SIG-M5 (cell line): ENCODE data around the gene UBXN2A.
"Not testable (repeated sequence)": the region's sequence is repeated elsewhere in the genome, so short reads cannot be mapped to it uniquely, and the experiment has no call there.

ENCODE experiments used
- DNase-seq: peaks from one replicate; lab custom pipeline; 2025; lab: John Stamatoyannopoulos, UW

The UBXN2A gene

DNA sequence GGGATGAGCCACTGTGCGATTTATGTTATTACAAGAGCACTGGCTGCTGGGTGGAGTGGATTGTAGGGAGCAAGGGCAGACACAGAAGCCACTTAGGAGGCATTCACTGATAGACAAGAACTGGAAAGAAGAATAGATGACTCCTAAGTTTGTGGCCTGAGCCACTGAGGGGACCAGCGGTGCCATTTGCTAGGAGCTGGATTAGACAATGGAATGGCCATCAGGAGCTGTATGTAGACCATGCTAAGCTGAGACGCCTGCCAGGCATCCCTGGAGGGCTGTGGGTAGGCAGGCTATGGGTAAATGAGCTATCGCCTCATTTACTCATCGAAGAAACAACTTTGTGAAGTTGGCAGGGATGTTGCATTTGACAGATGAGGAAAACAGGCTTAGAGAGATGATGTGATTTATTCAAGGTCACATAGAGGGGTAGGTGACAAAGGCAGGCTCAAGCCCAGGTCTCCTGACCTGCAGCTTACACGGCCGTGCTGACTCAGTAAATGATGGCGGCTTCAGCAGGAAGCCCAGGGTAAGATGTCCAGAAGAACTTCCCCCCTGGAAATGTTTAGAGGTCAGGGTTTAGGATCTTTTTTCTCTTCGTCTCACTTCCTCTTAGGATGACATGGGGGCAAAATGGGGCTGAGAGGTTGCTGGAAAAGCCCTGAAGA lies 72.4 kb downstream of the UBXN2A start:
- no peak for DNase-seq

DNA sequence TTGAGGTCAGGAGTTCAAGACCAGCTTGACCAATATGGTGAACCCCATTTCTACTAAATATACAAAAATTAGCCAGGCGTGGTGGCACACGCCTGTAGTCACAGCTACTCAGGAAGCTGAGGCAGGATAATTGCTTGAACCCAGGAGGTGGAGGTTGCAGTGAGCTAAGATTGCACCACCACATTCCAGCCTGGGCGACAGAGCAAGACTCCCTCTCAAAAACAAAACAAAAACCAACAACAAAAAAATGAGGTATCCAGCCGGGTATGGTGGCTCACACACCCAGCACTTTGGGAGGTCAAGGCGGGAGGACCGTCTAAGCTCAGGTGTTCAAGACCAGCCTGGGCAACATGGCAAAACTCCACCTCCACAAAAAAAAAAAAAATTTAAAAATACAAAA lies 74.6 kb downstream of the UBXN2A start:
- DNase-seq, result not testable (repeated sequence)

DNA sequence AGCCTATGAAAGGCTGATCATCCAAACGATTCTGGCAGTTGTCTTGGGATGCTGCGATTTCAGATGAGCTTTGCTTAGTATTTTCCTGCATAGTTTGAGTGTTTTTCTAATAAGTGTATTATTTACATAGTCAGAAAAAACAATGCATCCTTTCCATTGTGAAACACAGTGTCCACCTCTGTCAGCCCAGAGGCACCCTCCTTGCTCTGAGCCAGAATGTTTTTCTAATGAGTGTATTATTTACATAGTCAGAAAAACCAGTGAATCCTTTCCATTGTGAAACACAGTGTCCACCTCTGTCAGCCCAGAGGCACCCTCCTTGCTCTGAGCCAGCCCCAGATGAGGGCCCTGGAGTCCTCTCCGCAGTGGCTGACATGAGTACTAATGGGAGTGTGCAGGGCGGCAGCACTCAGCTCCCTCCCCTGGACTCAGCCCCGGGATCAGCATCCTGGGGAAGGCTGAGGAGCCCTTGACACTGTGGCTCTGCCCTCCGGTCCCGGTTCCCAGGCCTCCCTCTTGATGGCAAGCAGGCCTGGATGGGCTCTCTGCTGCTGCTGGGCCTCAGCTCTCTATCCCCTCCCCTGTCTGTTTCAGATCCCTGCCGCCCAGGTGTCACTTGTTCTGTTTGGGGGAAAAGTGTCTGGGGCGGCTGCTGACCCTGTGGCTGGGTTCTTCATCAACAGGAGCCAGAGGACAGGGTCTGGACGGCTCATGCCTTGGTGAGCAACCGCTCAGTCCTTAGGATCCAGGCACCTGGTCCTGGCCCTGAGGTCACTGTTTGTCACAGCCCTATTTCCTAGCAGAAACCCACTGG lies 75.5 kb downstream of the UBXN2A start:
- no peak for DNase-seq

DNA sequence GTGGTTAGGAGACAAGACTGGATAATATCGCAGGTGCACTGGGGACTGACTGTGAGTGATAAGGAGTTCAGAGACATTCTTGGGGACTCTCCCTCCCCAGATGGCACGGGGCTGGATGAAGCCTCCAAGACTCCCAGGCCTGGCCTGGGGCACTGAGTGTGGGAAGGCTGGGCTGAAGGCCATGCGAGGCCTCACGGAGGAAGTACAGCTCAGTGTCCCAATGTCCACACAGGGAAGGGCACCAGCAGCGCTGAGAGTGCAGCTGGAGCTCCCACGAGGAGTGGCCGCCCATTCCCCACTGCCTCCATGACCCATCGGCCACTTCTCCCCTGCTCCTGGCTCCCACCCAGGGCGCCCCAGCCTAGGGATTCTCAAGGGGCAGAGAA lies 76.1 kb downstream of the UBXN2A start:
- no peak for DNase-seq

DNA sequence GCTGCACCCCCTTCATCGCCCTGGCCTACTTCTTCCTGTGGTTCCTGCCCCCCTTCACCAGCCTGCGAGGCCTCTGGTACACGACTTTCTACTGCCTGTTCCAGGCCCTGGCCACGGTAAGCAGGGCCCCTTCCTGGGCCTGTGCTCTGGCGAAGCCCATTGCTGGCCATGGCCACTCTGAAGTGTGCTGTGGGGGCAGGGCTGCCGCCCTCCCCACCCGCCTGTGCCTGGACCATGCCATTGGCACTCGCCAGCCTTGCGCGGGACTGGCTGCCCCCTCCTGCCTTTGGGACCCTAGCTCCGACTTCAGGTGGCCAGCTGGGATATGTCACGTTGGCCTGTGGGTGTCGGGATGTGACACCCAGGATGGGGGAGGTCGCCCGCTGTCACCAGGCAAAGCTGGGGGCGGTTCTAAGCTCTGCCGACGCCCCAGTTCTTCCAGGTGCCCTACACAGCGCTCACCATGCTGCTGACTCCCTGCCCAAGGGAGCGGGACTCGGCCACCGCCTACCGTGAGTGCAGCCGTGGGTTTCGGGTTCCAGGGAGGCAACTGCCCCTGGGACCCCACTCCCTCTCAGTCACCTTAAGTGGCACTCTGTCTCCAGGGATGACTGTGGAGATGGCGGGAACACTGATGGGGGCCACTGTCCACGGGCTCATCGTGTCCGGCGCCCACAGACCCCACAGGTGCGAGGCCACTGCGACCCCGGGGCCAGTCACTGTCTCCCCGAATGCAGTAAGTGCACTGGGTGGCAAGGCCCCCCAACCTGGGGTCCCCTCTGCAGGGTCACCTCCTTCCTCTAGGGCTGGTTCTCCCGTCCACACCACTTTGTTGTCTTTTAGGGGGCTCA lies 76.8 kb downstream of the UBXN2A start:
- no peak for DNase-seq

DNA sequence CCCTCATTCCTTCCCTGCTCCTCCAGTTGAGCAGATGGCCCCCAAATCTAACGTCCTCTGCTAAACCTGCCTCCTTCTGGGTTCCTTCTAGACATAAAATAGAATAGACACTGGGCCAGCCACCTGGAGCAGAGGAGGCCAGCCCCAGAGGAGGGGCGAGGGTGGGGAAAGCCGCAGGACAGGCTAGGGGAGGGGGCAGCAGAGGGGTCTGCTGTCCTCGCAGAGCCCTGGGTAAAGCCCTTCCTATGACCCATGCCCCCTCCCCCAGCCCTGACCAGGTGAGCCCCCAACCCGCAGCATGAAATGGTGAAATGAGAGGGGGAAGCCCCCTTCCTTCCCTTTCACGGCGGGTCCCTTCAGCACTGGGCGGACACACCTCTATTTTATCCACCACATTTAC lies 77.4 kb downstream of the UBXN2A start:
- DNase-seq, result no peak

DNA sequence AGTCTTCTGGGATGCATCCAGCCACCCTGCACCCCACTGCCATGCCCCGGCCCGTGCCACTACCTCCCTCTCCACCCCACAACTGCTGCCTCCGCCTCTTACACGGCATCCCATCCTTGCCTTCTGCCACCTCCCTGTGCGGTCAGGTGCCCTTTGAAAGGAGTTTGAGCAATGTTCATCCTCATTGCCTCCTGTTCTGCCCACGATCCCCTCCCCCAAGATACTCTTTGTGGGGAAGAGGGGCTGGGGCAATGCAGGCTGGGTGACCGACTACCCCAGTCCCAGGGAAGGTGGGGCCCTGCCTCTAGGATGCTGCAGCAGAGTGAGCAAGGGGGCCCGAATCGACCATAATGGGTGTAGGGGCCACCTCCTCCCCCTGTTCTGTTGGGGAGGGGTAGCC lies 78.0 kb downstream of the UBXN2A start:
- DNase-seq, result no peak

DNA sequence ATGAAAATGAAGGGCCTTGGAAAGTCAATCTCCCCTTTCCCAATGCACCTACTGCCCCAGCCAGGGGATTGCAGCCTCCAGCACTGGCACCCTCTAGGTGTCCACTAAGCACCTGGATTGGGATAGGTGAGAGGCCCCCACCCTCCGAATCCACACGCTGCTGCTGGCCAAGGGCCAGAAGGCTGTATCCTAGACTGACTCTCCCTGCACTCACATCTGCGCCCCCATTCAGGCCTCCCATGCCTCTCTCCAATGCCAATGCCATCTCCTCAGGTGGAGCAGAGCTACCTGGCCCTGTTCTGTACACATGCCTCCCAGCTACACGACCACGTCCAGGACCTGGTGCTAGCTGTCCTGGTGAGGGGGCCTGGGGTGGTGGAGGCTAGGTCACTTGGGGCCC lies 79.5 kb downstream of the UBXN2A start:
- DNase-seq, result no peak

DNA sequence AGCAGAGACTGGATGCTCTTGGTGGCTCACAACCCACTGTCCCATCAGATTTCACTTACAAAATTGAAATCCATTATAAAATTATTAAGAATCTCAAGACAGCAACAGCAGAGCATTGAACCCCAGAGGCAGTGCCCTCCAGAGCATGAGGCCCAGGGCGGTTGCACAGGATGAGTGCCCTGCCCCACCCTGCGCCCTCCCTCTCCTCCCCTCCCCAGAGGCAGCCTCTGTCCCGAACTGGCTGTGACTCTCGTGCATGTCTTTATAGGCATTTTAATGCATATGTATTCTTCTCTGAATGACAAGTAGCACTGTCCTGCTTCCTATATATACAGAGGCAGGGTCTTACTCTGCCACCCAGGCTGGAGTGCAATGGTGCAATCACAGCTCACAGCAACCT lies 80.0 kb downstream of the UBXN2A start:
- no peak for DNase-seq

DNA sequence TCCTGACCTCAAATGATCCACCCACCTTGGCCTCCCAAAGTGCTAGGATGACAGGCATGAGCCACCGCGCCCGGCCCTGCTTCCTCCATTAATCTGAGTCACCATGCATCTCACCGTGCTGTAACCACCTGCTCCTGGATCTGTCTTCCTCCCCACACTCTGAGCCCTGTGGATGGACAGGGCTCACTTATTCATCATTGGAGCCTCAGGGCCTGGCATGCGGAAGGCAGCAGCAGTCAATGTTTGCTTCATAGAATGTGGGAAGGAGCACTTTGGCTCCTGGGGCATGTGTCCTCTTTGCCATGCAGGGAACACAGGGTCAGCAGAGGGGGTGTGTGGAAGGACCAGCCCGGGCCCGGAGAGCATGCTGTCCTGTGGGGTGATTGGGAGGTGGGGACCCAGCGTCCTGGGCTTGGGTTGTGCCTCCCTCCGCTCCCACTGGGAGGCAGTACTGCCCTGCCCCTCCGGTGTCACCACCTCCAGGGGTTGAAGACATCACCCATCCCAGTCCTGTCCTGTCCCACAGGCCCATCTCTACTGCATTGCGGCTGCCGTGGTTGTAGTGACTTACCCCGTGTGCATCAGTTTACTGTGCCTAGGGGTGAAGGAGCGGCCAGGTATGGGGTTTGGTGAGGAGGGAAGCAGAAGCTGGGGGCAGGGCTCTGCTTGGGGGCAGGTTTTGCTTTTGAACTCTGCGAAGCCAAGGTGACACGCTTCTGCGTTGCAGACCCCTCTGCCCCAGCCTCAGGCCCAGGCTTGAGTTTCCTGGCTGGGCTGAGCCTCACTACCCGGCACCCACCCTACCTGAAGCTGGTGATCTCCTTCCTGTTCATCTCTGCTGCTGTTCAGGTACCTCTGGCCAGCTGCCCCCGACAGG lies 81.1 kb downstream of the UBXN2A start:
- no peak for DNase-seq

DNA sequence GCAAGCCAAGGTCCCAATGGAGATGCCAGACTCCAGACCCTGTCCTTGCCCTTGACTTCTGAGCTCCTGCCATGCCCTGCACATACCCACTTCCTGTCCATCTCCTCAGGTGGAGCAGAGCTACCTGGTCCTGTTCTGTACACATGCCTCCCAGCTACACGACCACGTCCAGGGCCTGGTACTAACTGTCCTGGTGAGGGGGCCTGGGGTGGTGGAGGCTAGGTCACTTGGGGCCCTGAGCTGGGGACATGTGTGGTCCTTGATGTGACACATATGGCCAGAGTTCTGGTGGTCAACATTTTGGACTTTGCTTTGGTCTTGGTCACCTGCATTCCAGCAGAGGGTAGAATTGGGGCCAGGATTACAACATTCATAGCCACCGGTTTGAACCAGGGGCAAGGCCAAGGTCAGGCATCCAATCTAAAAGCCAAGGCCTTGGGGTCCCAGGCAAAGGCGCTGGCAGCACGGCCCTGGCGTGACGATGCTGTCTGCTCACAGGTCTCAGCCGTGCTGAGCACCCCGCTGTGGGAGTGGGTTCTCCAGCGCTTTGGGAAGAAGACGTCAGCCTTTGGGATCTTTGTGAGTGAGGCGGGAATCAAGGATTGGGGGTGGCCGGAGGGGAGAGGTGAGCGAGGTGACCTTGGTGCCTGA lies 82.2 kb downstream of the UBXN2A start:
- no peak for DNase-seq

DNA sequence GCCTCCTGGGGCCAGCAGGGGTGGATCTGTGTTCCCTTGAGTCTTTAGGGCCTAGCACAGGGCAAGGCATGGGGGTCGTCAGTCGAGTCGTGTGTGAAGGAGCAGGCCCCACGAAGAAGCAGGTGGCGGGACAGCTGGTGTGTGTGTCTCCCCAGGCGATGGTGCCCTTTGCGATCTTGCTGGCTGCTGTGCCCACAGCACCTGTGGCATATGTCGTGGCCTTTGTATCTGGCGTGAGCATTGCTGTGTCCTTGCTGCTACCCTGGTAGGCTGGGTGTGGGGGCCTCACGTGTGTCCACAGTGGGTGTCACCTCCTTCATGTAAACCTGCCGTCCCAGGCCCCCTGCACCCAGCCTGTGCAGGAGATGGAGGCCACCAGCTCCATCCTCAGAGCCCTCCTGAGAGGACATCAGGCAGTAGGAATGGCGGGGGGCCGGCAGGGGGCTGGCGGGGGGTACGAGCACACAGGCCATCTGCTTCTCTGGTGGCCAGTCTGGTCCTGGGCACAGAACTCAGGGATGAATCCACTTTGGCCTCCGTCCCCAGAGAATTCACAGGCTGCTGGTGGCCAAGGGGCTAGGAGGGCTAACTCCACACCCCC lies 82.8 kb downstream of the UBXN2A start:
- DNase-seq, result no peak

DNA sequence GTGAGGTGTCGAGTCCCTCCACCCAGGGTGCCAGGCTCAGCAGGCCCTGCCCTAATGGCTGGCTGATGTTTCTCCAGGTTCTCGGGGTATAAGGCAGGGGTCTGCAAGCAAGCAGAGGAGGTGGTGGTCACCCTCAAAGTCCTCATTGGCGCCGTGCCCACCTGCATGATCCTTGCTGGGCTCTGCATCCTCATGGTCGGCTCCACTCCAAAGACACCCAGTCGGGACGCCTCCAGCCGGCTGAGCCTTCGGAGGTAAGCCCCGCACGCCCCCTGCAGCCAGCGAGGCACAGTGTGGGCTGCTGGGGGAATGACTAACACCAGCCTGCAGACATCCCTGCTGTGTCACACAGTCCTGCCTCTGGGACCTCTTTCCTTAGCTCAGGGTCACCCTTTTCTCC lies 83.8 kb downstream of the UBXN2A start:
- DNase-seq, result no peak

DNA sequence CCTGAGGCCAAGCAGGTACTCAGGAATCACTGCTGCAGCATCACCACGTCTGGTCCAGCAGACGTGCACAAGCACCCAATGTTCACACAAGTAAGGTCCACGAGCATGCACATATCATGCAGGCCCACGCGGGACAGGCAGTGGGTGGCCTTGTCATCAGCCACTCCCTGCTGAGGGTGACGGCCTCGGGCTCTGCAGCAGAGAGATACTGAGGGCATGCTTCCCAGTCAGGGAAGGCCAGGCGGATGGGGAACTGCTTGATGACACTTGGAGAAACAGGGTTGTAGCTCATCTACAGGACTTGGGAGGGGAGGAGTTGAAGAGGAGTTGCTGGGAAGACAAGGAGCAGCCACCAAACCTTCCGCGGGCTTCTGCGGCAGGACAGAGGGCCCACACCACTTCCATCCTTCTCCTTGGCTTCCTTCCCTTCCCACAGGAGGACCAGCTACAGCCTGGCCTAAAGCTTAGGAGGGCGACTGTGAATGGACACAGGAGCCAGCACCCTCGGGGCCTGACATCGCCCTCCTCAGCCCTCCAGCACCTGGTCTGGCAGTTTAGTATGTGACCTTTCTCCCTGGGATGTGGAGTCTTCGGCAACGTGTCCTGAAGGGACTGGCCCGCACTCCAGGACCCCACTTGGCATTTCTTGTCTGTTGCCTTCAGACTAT lies 84.9 kb downstream of the UBXN2A start:
- DNase-seq, result no peak

DNA sequence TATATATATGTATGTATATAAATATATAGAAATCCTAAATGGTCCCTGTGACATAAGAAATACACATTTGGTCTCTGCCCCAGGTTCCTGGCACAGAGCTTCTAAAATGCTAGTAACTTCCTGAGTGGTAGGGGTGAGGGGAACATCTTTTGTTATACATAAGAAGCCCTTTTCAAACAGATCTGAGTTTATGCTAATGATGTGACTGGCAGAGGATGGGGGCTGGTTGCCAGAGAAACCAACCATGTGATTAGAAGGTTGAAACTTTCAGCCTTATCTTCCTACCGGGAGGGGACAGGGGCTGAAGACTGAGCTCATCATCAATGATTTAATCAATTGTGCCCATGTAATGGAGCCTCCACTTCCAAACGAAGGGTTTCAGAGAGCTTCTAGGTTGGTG lies 86.0 kb downstream of the UBXN2A start:
- no peak for DNase-seq

DNA sequence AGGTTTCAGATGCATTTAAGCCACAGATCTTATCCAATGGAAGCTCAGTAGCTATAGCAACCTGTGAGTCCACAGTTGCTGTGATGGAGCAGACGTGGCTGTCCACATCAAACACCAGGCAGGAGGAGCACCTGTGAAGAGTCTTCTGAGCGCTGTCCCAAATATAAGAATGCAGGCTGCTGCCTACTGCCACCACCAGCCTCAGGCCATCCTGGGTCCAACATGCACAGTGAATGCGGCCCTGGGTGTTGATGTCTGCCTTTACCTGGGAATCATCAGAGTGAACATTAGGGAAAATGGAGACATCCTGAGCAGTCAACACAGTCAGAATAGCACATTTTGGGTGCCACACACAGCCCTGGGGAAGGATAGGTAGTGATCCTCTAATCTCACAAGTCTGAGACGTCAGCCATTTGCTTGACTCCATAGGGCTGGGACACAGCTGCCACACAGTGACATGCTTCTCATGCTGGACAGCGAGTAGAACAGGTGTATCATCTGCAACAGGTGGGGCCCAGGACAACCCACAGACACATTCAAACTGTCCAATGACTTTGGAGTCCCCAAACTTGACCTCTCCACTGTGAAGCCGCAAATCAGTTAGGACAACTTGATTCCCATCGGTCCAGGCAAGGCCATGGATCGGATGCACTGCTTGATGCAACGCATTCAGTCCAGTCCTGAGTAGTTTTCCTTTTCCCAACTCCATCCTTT lies 98.7 kb downstream of the UBXN2A start:
- no peak for DNase-seq

DNA sequence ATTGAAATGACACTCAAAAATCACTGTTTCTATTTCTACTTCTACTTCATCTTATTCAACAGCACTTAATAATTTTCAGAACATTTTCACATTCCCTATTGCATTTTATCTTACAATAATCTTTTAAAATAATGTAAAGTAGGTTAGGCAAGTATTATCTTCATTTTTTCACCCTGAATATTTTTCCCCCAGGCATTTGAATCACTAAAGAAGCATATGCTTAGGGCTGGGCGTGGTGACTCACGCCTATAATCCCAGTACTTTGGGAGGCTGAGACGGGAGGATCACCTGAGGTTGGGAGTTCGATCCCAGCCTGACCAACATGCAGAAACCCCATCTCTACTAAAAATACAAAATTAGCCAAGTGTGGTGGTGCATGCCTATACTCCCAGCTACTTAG lies 100.2 kb downstream of the UBXN2A start:
- no peak for DNase-seq

DNA sequence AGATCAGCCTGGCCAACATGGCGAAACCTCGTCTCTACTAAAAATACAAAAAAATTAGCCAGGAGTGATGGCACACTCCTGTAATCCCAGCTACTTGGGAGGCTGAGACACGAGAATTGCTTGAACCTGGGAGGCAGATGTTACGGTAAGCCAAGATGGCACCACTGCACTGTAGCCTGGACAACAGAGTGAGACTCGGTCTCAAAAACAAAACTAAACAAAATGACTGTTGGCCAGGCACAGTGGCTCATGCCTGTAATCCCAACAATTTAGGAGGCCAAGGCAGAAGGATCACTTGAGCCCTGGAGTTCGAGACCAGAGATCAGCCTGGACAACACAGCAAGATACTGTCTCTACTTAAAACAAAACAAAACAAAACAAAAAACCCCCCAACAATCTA lies 102.9 kb downstream of the UBXN2A start:
- DNase-seq, result not testable (repeated sequence)
